ENCODE data around the gene FBN1. TPM values are rescaled to one million over a fixed set of nuclear protein-coding genes. Genes with fewer than 3 reads are reported as not detected.

The FBN1 gene
- total RNA-seq, 1 donor from 2014 or later, result 1,183 TPM

DNA sequence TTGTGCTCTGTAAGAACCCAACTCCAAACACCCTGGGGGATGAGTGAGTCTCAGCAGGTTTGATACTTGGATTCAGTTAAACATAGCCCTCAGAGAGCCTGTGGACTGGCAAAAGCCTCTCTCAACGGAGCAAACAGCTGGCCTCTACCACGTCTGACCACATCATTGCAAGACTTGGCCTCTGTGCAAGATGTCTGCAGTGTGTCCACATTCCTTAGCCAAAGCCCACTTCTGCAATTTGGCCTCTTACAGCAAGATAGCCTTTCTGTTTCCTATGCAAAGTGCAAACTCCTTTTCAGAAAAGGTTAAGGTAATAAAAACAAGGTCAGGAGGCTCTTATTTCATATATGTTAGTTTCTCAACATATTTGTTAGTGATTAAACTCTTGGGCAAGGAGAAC, 27.9 kb downstream of the FBN1 start:
- no peak overlapping the region for H3K4me3 Mint-ChIP-seq (ENCODE audit: unreplicated experiment)
- H3K4me1 Mint-ChIP-seq (ENCODE audit: low read depth), result peaks cover 92% of the 10 kb centered on the region
- H3K27ac Mint-ChIP-seq (ENCODE audit: unreplicated experiment), result peak overlapping the region; percentile 84
- DNase-seq (ENCODE audit: low spot score), result no peak
- no peaks in the 10 kb centered on the region for H3K27me3 Mint-ChIP-seq (ENCODE audit: low read depth)
- H3K9me3 Mint-ChIP-seq (ENCODE audit: low read depth), result no peaks in the 10 kb centered on the region
- peaks cover 17% of the 10 kb centered on the region for H3K36me3 Mint-ChIP-seq (ENCODE audit: low read depth)
- TF ChIP-seq, protein P1, sequence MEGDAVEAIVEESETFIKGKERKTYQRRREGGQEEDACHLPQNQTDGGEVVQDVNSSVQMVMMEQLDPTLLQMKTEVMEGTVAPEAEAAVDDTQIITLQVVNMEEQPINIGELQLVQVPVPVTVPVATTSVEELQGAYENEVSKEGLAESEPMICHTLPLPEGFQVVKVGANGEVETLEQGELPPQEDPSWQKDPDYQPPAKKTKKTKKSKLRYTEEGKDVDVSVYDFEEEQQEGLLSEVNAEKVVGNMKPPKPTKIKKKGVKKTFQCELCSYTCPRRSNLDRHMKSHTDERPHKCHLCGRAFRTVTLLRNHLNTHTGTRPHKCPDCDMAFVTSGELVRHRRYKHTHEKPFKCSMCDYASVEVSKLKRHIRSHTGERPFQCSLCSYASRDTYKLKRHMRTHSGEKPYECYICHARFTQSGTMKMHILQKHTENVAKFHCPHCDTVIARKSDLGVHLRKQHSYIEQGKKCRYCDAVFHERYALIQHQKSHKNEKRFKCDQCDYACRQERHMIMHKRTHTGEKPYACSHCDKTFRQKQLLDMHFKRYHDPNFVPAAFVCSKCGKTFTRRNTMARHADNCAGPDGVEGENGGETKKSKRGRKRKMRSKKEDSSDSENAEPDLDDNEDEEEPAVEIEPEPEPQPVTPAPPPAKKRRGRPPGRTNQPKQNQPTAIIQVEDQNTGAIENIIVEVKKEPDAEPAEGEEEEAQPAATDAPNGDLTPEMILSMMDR (IDR thresholded peaks at IDR 0.05), result no peak

DNA sequence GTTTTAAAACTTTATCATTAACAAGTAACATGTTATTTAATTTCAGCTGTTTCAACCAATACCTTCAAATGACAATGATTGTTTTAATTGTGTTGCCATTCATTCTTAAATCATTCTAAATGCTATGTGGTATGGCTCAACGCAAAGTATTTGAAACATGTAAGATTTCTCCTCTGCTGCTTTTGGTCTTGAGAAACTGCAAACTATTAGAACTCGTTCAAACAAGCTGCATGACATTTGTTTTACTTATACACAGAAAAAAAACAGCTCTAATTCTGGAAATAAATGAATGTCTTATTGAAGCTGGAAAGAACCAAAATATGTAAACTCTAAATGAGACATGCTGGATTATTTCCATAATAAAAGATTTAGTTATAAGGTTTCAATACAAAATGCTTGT, 29.3 kb downstream of the FBN1 start:
- Mint-ChIP-seq H3K9me3 (ENCODE audit: low read depth) (no peaks in the 10 kb centered on the region), H3K27me3 (ENCODE audit: low read depth) (no peaks in the 10 kb centered on the region), H3K4me3 (ENCODE audit: unreplicated experiment) (no peak overlapping the region), H3K27ac (ENCODE audit: unreplicated experiment) (peak overlapping the region; percentile 66), H3K4me1 (ENCODE audit: low read depth) (peaks cover 92% of the 10 kb centered on the region), H3K36me3 (ENCODE audit: low read depth) (peaks cover 24% of the 10 kb centered on the region)
- TF ChIP-seq, protein P1 (IDR thresholded peaks at IDR 0.05), result no peak
- DNase-seq (ENCODE audit: low spot score), result no peak

DNA sequence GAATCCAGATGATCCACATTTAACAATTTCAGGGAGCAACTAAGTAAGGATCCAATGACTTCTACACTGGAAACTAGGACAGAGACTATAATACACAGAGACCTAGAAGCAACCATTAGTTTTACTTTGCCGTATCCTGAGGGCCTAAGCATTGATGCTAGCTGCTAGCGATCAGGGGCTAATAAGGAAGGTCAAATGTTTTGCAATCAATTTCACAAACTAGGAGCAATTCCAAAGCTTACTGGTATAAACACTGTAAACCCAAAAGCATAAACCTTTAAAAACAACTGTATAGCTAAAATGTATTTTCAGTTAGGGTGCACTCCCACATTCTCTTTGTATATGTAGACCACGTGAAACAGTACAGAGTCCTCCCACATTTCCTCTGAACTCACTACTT, 31.5 kb downstream of the FBN1 start:
- H3K27ac Mint-ChIP-seq (ENCODE audit: unreplicated experiment), result peak overlapping the region; percentile 69
- no peaks in the 10 kb centered on the region for H3K27me3 Mint-ChIP-seq (ENCODE audit: low read depth)
- no peaks in the 10 kb centered on the region for H3K9me3 Mint-ChIP-seq (ENCODE audit: low read depth)
- H3K4me1 Mint-ChIP-seq (ENCODE audit: low read depth), result peaks cover 88% of the 10 kb centered on the region
- no peak overlapping the region for H3K4me3 Mint-ChIP-seq (ENCODE audit: unreplicated experiment)
- TF ChIP-seq, protein P1 (IDR thresholded peaks at IDR 0.05), result no peak
- H3K36me3 Mint-ChIP-seq (ENCODE audit: low read depth), result peaks cover 35% of the 10 kb centered on the region
- no peak for DNase-seq (ENCODE audit: low spot score)

DNA sequence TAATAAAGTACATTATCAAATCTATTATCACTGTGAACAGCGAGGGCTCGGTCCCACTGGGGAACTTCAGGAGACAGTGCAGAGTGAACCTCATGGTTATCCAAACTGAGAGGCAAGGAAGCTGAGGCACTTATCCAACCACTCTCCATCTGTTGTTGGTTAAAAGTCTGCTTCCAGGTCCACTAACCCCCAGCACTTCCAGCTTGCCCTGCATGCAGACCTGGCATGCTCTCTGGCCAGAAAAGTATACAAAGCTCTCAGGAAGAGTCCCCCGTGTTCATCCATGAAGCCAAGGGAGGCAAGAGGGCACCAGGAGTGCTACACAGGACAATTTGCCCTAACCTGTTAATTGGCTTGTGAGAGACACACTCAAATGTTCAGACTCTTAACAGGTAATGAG, 36.0 kb downstream of the FBN1 start:
- no peak for DNase-seq (ENCODE audit: low spot score)
- TF ChIP-seq, protein P1 (IDR thresholded peaks at IDR 0.05), result no peak
- Mint-ChIP-seq H3K9me3 (ENCODE audit: low read depth) (no peaks in the 10 kb centered on the region), H3K27ac (ENCODE audit: unreplicated experiment) (peak overlapping the region; percentile 59), H3K4me3 (ENCODE audit: unreplicated experiment) (no peak overlapping the region), H3K27me3 (ENCODE audit: low read depth) (no peaks in the 10 kb centered on the region), H3K36me3 (ENCODE audit: low read depth) (peaks cover 61% of the 10 kb centered on the region), H3K4me1 (ENCODE audit: low read depth) (peaks cover 83% of the 10 kb centered on the region)

DNA sequence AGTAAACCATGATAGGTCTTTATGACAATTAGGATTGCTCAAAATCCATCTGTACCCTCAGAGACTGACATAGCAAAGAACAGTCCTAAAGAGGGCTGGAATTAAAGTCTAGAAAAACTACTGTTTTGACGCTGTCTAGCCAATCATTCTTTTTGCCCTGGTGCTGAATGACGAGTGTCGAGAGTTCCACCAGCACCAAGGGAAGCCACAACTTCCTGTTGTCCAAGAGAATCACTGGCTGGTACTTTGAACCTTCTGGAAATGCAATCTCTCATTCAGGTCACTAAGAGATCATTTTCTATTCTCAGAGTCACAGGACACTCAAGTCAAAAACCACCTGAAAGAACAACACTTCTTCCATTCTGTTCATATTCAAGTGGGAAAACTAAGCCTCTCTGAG, 37.7 kb downstream of the FBN1 start:
- no peaks in the 10 kb centered on the region for H3K27me3 Mint-ChIP-seq (ENCODE audit: low read depth)
- peak overlapping the region; percentile 72 for H3K27ac Mint-ChIP-seq (ENCODE audit: unreplicated experiment)
- peaks cover 67% of the 10 kb centered on the region for H3K36me3 Mint-ChIP-seq (ENCODE audit: low read depth)
- no peaks in the 10 kb centered on the region for H3K9me3 Mint-ChIP-seq (ENCODE audit: low read depth)
- H3K4me1 Mint-ChIP-seq (ENCODE audit: low read depth), result peaks cover 86% of the 10 kb centered on the region
- no peak for DNase-seq (ENCODE audit: low spot score)
- TF ChIP-seq, protein P1 (IDR thresholded peaks at IDR 0.05), result no peak
- H3K4me3 Mint-ChIP-seq (ENCODE audit: unreplicated experiment), result no peak overlapping the region

Measured in chondrocyte (in vitro differentiated cells).